ENCODE measurements around the gene ST3GAL4. TPM values are rescaled to one million over a fixed set of nuclear protein-coding genes. Genes with fewer than 3 reads are reported as not detected.
"Not testable (repeated sequence)": the region's sequence is repeated elsewhere in the genome, so short reads cannot be mapped to it uniquely, and the experiment has no call there.

ST3GAL4 gene
- total and polyA plus RNA-seq, 3 donors from 2014 or later, result 102 to 221 (median 212) TPM

GRCh38 chr11:126393143-126393542, 37.7 kb downstream of the ST3GAL4 start:
- WGBS, 2 donors, result 69 to 79% methylated on average over 5 of the region's 5 CpGs

GRCh38 chr11:126394036-126394435, 38.5 kb downstream of the ST3GAL4 start:
- no peaks in the 10 kb centered on the region for H3K9me3 ChIP-seq
- H3K27me3 ChIP-seq, result no peaks in the 10 kb centered on the region
- H3K27ac ChIP-seq, result peak overlapping the region; percentile 33 to 77
- peaks cover 62% of the 10 kb centered on the region for H3K4me1 ChIP-seq
- DNase-seq, result no peak
- TF ChIP-seq POLR2A (IDR thresholded peaks at IDR 0.05) (no peak), CTCF (IDR thresholded peaks at IDR 0.05) (no peak)
- H3K36me3 ChIP-seq (ENCODE audit: low read depth, missing control alignments), result no peaks in the 10 kb centered on the region
- intact Hi-C loops (cut with DNase I; ENCODE audit: low total_unique reads), result no loop called here
- 68 to 75% methylated on average over 3 of the region's 3 CpGs for WGBS, 2 donors
- no peak overlapping the region for H3K4me3 ChIP-seq

More at GRCh38 chr11:126393143-126393542, 37.7 kb downstream of the ST3GAL4 start:
- no peaks in the 10 kb centered on the region for H3K27me3 ChIP-seq
- peak overlapping the region; percentile 24 to 77 for H3K27ac ChIP-seq
- intact Hi-C loops (cut with DNase I; ENCODE audit: low total_unique reads), result no loop called here
- DNase-seq, result no peak
- H3K36me3 ChIP-seq (ENCODE audit: low read depth, missing control alignments), result no peaks in the 10 kb centered on the region
- peaks cover 59% of the 10 kb centered on the region for H3K4me1 ChIP-seq
- TF ChIP-seq POLR2A (IDR thresholded peaks at IDR 0.05) (no peak), CTCF (IDR thresholded peaks at IDR 0.05) (no peak)
- H3K9me3 ChIP-seq, result no peaks in the 10 kb centered on the region
- no peak overlapping the region for H3K4me3 ChIP-seq

GRCh38 chr11:126394634-126395072, 39.2 kb downstream of the ST3GAL4 start:
- H3K4me3 ChIP-seq; H3K27me3 ChIP-seq; H3K36me3 ChIP-seq (ENCODE audit: low read depth, missing control alignments); H3K9me3 ChIP-seq; intact Hi-C loops (cut with DNase I; ENCODE audit: low total_unique reads): not testable (repeated sequence)
- DNase-seq, result peak; percentile 93
- WGBS, 2 donors, result 48% methylated on average over 6 of the region's 7 CpGs; no CpG with 5 or more reads in 1 of the 2 donors
- H3K4me1 ChIP-seq, result peaks cover 65% of the 10 kb centered on the region
- H3K27ac ChIP-seq, result peak overlapping the region; percentile 33 to 77

GRCh38 chr11:126395784-126396183, 40.3 kb downstream of the ST3GAL4 start:
- 43 to 56% methylated on average over 9 to 11 of the region's 13 CpGs for WGBS, 2 donors
- H3K9me3 ChIP-seq; intact Hi-C loops (cut with DNase I; ENCODE audit: low total_unique reads); H3K36me3 ChIP-seq (ENCODE audit: low read depth, missing control alignments); H3K27me3 ChIP-seq; H3K4me3 ChIP-seq: not testable (repeated sequence)
- H3K4me1 ChIP-seq, result peaks cover 76% of the 10 kb centered on the region
- DNase-seq, result peak; percentile 86
- peak overlapping the region; percentile 76 to 77 for H3K27ac ChIP-seq

- peak overlapping the region in 1 of 2 donors; percentile 73 for H3K27ac ChIP-seq
Observed at GRCh38 chr11:126396266-126396665, 40.8 kb downstream of the ST3GAL4 start.

GRCh38 chr11:126396965-126397364, 41.5 kb downstream of the ST3GAL4 start:
- H3K27ac ChIP-seq, result peak overlapping the region in 1 of 2 donors; percentile 73
- H3K4me3 ChIP-seq, result no peak overlapping the region
- peaks cover 76% of the 10 kb centered on the region for H3K4me1 ChIP-seq
- H3K27me3 ChIP-seq, result no peaks in the 10 kb centered on the region
- intact Hi-C loops (cut with DNase I; ENCODE audit: low total_unique reads), result no loop called here
- no peaks in the 10 kb centered on the region for H3K9me3 ChIP-seq
- TF ChIP-seq POLR2A (IDR thresholded peaks at IDR 0.05) (no peak), CTCF (IDR thresholded peaks at IDR 0.05) (no peak)
- H3K36me3 ChIP-seq (ENCODE audit: low read depth, missing control alignments), result no peaks in the 10 kb centered on the region
- 65 to 87% methylated on average over 4 of the region's 4 CpGs for WGBS, 2 donors
- DNase-seq, result no peak

More at GRCh38 chr11:126396266-126396665, 40.8 kb downstream of the ST3GAL4 start:
- H3K9me3 ChIP-seq; DNase-seq; H3K27me3 ChIP-seq; H3K4me3 ChIP-seq; H3K36me3 ChIP-seq (ENCODE audit: low read depth, missing control alignments); intact Hi-C loops (cut with DNase I; ENCODE audit: low total_unique reads): not testable (repeated sequence)
- H3K4me1 ChIP-seq, result peaks cover 76% of the 10 kb centered on the region
- 68 to 70% methylated on average over 10 to 15 of the region's 15 CpGs for WGBS, 2 donors

All from testis (tissue), 3 donors.